ENCODE data around the gene CHRNG. TPM values are rescaled to one million over a fixed set of nuclear protein-coding genes. Genes with fewer than 3 reads are reported as not detected.
"Not testable (repeated sequence)": the region's sequence is repeated elsewhere in the genome, so short reads cannot be mapped to it uniquely, and the experiment has no call there.

The CHRNG gene
- total and polyA plus RNA-seq, 3 donors from 2014 or later = 0.26 TPM; not detected in 2

- peaks cover 4% of the 10 kb centered on the region for H3K4me1 ChIP-seq
- no peak for DNase-seq
- intact Hi-C loops (cut with DNase I; ENCODE audit: low total_unique reads) = no loop called here
- H3K27ac ChIP-seq = no peak overlapping the region
- 89 to 91% methylated on average over 16 to 17 of the region's 17 CpGs for WGBS, 2 donors
- TF ChIP-seq, protein P1, sequence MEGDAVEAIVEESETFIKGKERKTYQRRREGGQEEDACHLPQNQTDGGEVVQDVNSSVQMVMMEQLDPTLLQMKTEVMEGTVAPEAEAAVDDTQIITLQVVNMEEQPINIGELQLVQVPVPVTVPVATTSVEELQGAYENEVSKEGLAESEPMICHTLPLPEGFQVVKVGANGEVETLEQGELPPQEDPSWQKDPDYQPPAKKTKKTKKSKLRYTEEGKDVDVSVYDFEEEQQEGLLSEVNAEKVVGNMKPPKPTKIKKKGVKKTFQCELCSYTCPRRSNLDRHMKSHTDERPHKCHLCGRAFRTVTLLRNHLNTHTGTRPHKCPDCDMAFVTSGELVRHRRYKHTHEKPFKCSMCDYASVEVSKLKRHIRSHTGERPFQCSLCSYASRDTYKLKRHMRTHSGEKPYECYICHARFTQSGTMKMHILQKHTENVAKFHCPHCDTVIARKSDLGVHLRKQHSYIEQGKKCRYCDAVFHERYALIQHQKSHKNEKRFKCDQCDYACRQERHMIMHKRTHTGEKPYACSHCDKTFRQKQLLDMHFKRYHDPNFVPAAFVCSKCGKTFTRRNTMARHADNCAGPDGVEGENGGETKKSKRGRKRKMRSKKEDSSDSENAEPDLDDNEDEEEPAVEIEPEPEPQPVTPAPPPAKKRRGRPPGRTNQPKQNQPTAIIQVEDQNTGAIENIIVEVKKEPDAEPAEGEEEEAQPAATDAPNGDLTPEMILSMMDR (IDR thresholded peaks at IDR 0.05) = no peak
- no peak for TF ChIP-seq POLR2A (IDR thresholded peaks at IDR 0.05)
- no peak overlapping the region for H3K4me3 ChIP-seq
- no peaks in the 10 kb centered on the region for H3K9me3 ChIP-seq
- H3K36me3 ChIP-seq (ENCODE audit: low read depth, missing control alignments) = no peaks in the 10 kb centered on the region
- H3K27me3 ChIP-seq = no peaks in the 10 kb centered on the region
These were observed 9.5 kb upstream of the CHRNG start for GRCh38 chr2:232529806-232530547.

DNA sequence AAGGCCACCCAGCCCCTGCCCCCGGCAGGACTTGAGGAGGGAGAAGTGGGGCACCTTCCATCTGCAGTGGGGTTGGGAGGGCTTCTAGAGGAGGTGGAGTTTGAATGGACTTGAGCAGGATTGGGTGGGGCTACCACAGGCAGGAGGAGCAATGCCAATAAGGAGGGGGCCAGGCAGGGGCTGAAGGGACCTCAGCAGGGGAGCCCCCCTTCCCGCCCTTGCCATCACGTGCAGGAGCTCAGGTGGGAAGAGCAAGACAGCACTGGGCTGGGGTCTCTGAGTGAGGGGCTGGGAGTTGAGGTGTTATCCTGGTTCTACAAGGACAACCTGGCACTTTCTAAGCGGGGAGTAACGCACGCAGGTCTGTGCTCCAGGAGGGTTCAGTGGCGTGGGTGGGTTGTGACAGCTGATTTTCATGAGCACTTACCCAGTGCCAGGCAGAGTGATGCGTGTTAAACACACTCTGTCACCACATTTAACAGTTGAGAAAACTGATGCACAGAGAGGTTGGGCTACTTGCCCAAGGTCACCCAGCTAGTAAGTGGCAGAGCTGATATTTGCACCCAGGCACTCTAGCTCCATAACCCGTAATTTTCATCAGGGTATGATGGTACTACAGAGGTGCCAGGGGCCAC, 8.7 kb upstream of the CHRNG start:
- Histone ChIP-seq H3K4me1 (no peaks in the 10 kb centered on the region), H3K9me3 (no peaks in the 10 kb centered on the region), H3K27me3 (no peaks in the 10 kb centered on the region), H3K4me3 (no peak overlapping the region), H3K36me3 (ENCODE audit: low read depth, missing control alignments) (no peaks in the 10 kb centered on the region), H3K27ac (no peak overlapping the region)
- no peak for DNase-seq
- intact Hi-C loops (cut with DNase I; ENCODE audit: low total_unique reads) = no loop called here
- TF ChIP-seq POLR2A (IDR thresholded peaks at IDR 0.05) = no peak
- TF ChIP-seq, protein P1 (IDR thresholded peaks at IDR 0.05) = no peak
- WGBS, 2 donors = 73 to 80% methylated on average over 9 of the region's 9 CpGs

DNA sequence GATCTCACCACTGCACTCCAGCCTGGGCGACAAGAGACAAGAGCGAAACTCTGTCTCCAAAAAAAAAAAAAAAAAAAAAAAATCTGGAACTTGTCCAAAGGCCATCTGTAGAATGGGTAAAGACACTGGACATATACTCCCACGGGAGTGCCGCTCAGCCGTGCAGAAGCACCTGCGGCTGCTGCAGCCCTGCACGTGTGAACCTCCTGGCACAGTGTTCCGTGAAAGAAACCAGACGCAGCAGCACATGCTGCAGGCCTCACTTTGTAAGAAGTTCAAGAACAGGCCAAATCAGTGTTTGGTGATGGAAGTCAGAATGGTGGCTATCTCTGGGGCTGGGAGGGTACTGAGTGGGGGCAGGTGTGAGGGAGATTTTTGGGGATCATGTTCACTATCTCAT, 7.1 kb upstream of the CHRNG start:
- no peak for DNase-seq
- WGBS, 2 donors = 55 to 70% methylated on average over 9 of the region's 9 CpGs
- intact Hi-C loops (cut with DNase I; ENCODE audit: low total_unique reads) = no loop called here

GRCh38 chr2:232532821-232533220, 6.7 kb upstream of the CHRNG start:
- H3K27ac ChIP-seq; DNase-seq; H3K4me1 ChIP-seq; intact Hi-C loops (cut with DNase I; ENCODE audit: low total_unique reads); H3K36me3 ChIP-seq (ENCODE audit: low read depth, missing control alignments); H3K4me3 ChIP-seq; H3K9me3 ChIP-seq; H3K27me3 ChIP-seq: not testable (repeated sequence)
- WGBS, 2 donors = 93 to 97% methylated on average over 7 of the region's 7 CpGs

More for the DNA sequence above, 7.1 kb upstream of the CHRNG start:
- TF ChIP-seq, protein P1 (IDR thresholded peaks at IDR 0.05) = no peak
- TF ChIP-seq POLR2A (IDR thresholded peaks at IDR 0.05) = no peak
- Histone ChIP-seq H3K4me1 (no peaks in the 10 kb centered on the region), H3K27me3 (no peaks in the 10 kb centered on the region), H3K27ac (no peak overlapping the region), H3K36me3 (ENCODE audit: low read depth, missing control alignments) (no peaks in the 10 kb centered on the region), H3K9me3 (no peaks in the 10 kb centered on the region), H3K4me3 (no peak overlapping the region)

GRCh38 chr2:232533944-232534710, 5.4 kb upstream of the CHRNG start:
- H3K9me3 ChIP-seq = no peaks in the 10 kb centered on the region
- H3K4me1 ChIP-seq = no peaks in the 10 kb centered on the region
- intact Hi-C loops (cut with DNase I; ENCODE audit: low total_unique reads) = no loop called here
- peak; percentile 84 for DNase-seq
- H3K27ac ChIP-seq = no peak overlapping the region
- H3K4me3 ChIP-seq = no peak overlapping the region
- no peak for TF ChIP-seq POLR2A (IDR thresholded peaks at IDR 0.05)
- TF ChIP-seq, protein P1 (IDR thresholded peaks at IDR 0.05) = no peak
- H3K36me3 ChIP-seq (ENCODE audit: low read depth, missing control alignments) = no peaks in the 10 kb centered on the region
- 44 to 52% methylated on average over 5 to 13 of the region's 13 CpGs for WGBS, 2 donors
- no peaks in the 10 kb centered on the region for H3K27me3 ChIP-seq
